ENCODE results near the gene MAMSTR.

GRCh38 chr19:48698046-48698445 is 21.5 kb downstream of the MAMSTR start:
- TF ChIP-seq, protein P1, sequence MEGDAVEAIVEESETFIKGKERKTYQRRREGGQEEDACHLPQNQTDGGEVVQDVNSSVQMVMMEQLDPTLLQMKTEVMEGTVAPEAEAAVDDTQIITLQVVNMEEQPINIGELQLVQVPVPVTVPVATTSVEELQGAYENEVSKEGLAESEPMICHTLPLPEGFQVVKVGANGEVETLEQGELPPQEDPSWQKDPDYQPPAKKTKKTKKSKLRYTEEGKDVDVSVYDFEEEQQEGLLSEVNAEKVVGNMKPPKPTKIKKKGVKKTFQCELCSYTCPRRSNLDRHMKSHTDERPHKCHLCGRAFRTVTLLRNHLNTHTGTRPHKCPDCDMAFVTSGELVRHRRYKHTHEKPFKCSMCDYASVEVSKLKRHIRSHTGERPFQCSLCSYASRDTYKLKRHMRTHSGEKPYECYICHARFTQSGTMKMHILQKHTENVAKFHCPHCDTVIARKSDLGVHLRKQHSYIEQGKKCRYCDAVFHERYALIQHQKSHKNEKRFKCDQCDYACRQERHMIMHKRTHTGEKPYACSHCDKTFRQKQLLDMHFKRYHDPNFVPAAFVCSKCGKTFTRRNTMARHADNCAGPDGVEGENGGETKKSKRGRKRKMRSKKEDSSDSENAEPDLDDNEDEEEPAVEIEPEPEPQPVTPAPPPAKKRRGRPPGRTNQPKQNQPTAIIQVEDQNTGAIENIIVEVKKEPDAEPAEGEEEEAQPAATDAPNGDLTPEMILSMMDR (conservative IDR thresholded peaks at IDR 0.05 in 1 of 2, IDR thresholded peaks at IDR 0.05 in 1 of 2; ENCODE audit: low read depth in 1 of 2, low read length in 2 of 2): no peak
- TF ChIP-seq EZH2 (IDR thresholded peaks at IDR 0.05; ENCODE audit: low read length, missing control alignments): no peak

Data from fibroblast of lung (primary cell).